ENCODE measurements around the gene YEATS4.

The YEATS4 gene

DNA sequence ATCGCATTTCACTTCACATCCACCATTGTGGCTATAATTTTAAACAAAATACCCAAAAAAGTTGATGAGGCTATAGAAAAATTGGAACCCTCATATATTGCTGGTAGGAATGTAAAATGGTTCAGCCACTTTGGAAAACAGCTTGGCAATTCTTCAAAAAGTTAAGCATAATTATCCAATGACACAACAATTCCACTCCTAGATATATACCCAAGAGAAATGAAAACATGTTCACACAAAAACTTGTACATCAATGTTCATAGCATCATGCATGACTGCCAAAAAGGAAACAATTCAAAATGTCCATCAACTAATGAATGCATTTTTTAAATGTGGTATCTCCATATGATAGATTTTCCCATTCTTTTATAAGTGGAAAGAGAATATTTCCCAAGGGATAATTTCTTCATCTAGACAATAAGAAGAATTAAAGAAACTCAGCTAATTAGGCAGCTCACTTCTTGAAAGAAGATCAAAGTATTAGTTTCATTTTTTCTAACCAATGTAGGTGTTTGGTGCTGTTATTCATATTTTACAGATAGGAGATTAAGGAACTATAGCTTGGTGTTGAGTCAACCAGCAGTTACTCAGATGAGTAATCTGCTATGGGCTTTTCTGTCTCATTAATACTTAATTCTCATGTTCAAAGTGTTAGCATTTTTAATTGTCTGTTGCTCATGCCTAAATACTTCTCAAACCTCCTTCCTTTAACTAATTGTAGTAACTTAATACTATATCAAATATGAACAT is 32.8 kb downstream of the YEATS4 start:
- DNase-seq (ENCODE audit: low spot score), result no peak

DNA sequence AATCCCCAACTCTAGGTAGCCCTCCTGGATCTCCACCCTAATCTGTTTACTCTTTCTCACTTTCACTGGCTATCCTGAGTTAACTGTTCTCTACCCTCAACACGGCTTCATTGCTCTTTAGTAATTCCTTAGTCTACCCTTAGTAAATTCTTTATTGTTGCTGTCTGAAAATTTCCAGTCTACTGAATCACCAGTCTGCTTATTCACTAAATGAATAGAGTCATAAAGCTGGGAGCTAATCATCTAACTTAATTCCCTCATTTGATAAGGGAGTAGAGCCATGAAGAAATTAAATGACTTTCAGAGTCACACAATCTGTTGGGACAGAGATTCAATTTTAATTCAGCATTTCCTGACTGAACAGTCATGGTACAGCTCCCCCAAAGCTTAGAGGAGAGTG is 36.5 kb downstream of the YEATS4 start:
- DNase-seq (ENCODE audit: low spot score), result no peak

DNA sequence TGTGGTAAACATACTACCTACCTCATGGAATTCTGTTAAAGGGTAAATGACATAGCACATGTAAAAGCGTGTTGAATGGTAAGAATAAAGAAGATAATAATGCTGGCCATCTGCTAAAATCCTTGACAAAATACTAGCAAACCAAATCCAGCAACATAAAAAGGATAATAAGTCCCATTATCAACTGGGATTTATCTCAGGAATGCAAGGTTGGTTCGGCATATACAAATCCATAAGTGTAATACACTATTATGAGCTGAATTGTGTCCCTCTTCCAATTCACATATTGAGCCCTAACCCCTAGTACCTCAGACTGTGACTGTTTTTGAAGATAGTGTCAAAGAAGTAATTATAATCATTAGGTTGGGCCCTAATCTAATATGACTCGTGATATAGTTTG is 37.4 kb downstream of the YEATS4 start:
- DNase-seq (ENCODE audit: low spot score), result no peak

DNA sequence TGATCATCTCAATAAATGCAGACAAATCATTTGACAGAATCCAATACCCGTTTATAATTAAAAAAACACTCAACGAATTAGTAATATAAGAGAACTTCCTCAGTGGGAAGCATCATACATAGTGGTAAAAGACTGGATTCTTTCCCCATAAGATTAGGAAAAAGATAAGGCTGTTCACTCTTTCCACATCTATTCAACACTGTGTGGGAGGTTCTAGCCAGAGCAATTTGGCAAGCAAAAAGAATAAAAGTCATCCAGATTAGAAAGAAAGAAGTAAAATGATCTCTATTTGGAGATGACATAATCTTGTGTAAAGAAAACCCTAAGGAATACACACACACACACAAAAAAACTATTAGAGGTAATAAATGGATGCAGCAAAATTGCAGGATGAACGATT is 38.4 kb downstream of the YEATS4 start:
- no peak for DNase-seq (ENCODE audit: low spot score)

DNA sequence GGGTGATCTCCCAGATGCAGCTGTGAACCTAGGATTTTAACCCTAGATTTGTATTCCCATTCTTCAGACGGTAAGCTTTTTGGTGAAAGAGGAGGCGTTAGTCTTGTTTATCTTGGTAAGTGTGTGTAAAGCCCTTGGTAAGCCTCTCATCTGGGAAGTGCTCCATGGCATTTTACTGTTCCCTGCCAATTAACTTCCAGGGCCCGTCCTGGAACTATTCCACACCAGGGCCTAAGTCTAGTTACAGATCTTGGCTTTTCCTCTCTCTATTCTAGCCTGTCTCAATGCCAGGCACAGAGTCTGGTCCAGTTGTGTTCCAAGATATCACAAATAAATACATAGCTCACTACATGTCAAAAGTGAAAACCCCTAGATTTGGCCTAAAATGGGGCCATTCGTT is 42.4 kb downstream of the YEATS4 start:
- DNase-seq (ENCODE audit: low spot score), result no peak

DNA sequence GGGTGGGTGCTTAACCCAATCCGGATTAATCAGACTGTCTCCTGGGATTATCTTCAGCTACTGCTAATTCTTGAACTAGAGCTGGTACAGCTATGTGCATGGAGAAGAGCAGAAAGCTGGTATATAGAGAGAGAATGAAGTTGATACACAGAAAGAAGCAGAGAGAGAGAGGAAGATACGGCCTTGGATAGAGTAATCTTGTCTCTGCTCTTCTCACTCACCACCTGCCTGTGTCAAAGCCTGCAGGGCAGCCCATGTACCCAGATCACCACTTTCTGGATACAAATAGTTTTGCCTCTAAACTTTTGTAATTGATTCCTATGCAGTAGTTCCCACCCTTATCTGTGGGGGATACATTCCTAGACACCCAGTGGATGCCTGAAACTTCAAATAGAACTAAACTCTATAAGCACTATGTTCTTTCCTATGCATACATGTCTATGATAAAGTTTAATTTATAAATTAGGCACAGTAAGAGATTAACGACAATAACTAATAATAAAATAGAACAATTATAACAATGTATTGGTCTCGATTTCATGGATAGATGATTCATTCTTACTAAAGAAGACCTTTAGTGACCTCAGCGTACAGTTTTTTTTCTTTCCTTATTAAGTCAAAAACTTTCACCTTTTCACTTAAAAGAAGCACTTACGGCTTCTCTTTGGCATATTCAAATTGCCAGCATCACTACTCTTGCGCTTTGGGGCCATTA is 45.5 kb downstream of the YEATS4 start:
- DNase-seq (ENCODE audit: low spot score), result no peak

DNA sequence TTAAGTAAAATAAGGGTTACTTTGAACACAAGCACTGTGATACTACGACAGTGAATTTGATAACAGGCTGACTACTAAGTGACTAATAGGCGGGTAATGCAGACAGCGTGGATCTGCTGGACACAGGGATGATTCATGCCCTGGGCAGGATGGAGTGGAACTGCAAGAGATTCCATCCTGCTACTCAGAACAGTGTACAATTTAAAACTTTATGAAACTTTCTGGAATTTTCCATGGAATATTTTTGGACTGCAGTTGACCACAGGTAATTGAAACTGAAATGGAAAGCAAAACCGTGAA is 46.0 kb downstream of the YEATS4 start:
- DNase-seq (ENCODE audit: low spot score), result no peak

DNA sequence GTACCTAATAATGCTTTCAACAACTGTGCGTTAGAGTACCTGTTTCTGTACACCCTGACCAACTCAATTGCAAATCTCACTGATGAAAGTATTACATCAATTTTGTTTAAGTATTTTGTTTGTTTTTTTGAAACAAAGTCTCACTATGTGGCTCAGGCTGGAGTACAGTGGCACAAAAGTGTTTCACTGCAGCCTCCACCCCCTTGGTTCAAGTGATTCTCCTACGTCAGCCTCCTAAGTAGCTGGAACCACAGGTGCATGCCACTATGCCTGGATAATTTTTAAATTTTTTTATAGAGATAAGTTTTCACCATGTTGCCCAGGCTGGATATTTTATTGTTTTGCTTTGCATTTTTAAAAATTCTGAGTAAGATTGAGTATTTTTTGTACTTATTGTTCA is 46.7 kb downstream of the YEATS4 start:
- DNase-seq (ENCODE audit: low spot score), result no peak

DNA sequence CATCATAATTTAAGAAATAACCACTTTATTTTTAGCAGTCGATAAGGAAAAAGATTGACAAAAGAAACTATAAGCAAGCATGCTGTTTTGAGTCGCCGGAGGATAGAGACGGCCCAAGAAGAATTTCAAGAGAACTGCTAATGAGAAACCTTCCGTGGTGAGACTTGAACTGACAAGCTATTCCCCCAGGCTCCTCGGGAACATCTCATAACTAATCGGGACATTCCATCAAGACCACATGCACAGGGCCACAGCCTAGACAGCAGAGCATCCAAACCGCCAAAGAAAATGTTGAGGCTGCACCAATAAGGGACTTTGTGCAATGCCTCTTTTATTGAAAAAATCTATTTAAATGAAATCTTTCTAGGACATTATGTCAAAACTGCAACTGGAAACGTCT is 51.0 kb downstream of the YEATS4 start:
- DNase-seq (ENCODE audit: low spot score), result no peak

DNA sequence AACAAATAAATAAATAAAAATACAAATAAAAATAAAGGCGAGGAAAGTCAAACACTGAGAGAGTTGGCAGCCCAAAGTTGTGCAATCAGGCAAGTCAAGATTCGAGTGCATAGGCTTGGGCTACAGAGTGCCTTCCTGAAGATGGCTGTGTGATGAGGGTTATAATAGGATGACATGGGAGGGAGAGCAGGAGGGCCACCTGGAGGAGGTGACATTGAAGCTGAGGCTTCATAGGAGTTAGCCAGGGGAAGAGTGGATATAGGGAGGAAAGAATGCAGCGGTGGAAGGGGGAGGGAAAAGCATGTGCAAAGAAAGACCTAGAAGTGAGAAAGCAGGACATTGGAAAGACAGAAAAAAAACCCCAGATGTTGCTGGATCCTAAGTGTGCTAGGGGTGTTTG is 53.1 kb downstream of the YEATS4 start:
- no peak for DNase-seq (ENCODE audit: low spot score)

DNA sequence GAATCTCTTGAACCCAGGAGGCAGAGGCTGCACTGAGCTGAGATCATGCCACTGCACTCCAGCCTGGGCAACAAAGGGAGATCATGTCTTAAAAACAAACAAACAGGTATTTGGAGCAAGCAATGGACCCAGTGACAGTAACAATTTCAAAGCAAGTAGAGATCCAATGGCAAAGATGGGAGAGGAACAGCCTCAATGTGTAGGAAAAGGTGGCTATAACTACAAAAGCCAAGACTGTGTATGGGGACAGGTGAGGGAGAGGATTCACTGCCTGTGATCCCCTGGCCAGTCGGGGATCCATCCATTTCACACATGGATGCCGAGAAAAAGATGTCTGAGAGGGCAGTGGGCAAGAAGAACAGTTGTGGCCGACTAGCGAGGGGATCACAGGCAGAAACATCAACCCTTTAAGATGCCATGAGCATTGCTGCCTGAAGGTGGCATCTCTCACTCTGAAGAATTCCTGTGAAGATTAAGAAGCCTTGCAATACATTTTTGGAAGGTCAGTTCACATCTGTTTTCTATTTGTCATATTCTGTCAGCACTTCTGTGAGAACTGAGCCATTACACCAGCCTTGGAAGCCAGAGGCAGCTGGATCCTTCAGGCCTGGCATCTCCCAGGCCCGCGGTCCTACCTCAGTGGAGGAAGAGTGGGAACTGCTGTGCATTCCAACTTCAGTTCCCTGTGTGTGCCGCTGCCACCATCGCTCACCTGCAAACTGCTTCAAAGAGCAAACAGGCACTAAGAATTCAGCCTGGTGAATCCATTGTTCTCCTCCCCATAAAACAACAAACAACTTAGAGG is 56.1 kb downstream of the YEATS4 start:
- DNase-seq (ENCODE audit: low spot score), result peak; percentile 79

DNA sequence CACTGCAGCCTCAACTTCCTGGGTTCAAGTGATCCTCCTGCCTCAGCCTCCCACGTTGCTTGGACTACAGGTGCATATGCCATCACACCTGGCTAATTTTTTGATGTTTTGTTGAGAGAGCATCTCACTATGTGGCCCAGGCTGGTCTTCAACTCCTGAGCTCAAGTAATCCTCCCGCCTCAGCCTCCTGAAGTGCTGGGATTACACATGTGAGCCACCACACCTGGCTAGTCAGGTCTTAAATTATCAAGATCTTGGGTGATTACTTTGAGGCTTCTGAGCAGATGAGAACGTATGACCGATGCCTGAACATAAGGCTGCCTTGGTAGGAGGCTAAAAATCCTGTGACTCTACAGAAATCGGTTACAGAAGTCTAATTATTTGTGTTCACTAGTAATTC is 57.7 kb downstream of the YEATS4 start:
- DNase-seq (ENCODE audit: low spot score), result no peak

DNA sequence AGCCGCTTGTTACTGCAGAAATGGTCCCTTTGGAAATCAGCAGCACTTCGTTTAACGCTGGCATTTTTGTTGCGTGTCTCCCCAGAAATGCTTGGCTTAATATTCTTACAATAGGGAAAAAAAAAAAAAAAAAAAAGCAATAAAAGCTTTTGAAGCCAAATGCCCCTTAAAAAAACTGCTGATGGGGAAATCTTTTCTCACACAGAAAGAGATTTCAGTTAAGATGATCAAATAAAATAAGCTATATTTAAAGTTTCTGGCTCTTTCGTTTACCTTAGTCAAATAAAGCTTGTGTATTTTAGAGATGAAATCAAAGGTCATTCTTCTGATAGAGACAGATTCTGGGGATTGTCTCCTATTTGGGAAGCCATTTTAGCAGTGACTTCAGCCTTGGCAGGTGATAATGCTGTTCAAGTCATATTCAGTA is 58.2 kb downstream of the YEATS4 start:
- DNase-seq (ENCODE audit: low spot score), result no peak

DNA sequence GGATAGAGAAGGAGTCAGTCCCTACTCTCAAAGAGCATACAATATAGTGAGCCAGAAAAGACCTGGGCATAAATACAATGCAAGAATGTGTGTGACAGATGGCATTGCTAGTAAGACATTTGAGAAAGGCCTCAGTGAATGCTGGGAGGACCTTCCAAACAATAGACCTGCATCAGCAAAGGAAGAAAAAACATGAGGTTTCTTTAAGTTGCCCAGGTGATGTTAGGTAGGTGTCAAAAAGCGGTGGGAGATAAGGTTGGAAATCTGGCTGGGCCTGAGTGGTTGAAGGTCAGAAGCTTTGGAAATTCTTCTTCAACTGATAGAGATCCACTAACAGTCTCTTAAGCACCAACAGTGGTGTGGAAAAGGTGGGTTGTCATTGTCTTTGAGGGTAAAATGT is 60.2 kb downstream of the YEATS4 start:
- no peak for DNase-seq (ENCODE audit: low spot score)

DNA sequence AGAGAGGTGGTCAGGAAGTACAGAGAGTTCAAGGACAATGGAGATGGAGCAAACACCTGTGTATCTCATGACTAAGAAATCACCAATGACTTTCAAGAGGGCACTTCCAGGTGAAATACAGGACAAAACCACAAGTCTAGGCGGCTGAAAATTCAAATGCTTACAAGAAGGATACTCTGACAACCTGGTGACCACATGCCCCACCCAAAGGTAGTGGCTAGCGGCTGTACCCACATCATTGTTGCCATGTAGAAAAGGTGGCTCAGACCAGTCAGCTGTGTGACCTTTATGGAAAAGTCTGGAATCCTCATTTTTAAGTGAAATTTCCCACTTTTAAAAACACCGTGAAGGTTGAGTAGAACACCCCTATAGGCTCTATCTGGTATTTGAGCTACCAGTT is 62.0 kb downstream of the YEATS4 start:
- DNase-seq (ENCODE audit: low spot score), result no peak

DNA sequence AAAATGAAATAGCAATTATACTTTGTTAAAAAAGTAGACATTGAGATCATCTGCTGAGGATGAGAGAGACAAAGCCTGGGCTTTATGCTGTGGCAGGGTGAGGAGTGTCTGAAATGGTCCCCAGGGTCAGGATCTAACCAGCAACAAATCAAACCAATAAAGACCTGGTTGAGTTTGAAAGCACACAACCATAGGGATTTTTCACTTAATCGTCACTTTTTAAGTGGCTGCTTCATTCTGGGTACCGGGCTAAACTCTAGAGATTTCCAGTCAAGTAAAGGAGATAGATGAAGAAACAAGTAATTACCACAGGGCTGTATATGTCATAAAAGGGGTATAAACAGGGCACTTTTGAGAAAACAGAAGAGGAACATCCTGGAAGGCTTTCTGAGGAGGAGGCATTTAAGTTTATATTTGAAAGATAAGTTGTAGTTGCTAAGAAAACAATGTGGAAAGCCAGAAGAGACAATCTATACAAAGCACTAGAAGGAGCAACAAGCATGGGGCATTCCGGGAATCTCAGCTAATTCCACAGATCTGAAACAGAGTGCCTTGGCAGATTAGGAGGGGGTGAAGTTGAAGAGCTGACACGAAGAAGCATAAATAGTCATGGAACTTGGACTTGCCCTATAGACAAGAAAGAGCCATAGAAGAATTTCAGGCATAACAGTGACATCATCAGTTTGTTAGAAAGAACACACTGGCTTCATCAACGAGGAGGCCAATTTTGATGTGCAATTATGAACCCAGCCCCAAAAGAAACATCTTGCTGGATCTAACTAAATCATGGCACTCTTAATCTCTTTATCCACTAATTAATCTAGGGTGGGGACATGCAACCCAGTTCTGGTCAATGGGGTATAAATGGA is 63.7 kb downstream of the YEATS4 start:
- no peak for DNase-seq (ENCODE audit: low spot score)

DNA sequence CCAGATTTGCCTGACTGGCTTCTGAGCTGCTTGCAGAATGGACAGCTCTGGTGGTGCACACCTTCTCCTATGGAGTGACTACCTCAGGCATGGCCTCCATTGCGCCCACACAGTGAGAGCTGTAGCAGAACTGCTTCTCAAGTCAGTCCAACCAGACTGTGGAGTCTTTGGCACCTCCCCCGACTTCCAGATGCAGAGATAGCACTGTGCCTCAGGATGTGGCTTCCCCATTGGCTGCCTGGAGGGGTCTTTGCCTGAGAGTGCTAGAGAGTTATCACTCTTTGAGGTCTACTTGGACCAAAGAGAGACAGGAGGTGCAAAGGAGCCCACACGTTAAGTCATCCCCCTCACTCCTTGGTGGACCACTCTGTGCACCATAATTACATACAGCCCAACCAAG is 65.9 kb downstream of the YEATS4 start:
- DNase-seq (ENCODE audit: low spot score), result no peak

DNA sequence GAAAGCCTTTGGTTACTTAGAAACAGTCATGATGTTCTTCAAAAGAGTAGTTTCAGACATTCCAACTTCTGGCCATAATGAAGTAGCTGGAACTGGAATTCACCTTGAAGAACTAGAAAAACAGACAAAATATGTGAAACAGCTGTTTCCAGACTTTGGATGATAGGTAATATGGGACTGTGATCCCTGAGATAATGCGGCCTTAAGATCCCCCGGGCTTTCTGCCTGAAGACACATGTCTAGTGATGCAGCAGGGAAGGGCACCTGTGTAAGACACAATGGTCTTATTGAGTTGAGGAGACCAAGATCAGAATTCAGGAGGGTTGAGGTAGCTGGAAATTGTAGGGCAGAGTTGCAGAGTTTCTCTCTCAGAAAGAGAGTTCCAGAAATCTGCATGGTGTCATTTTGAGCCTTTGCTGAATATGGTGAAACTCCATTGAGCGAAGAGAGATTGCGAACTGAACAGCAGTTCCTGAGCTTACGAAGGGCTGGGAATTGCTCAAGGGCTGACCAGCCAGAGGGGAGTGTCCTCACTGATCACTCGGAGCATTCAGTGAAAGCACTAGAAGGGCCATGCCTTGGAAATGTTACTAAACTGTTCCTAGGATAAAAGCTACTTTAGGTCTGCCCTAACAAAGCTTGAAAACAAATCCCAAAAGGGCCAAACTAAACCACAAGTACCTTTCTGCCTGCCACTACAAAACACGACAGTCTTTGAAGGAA is 69.0 kb downstream of the YEATS4 start:
- no peak for DNase-seq (ENCODE audit: low spot score)

DNA sequence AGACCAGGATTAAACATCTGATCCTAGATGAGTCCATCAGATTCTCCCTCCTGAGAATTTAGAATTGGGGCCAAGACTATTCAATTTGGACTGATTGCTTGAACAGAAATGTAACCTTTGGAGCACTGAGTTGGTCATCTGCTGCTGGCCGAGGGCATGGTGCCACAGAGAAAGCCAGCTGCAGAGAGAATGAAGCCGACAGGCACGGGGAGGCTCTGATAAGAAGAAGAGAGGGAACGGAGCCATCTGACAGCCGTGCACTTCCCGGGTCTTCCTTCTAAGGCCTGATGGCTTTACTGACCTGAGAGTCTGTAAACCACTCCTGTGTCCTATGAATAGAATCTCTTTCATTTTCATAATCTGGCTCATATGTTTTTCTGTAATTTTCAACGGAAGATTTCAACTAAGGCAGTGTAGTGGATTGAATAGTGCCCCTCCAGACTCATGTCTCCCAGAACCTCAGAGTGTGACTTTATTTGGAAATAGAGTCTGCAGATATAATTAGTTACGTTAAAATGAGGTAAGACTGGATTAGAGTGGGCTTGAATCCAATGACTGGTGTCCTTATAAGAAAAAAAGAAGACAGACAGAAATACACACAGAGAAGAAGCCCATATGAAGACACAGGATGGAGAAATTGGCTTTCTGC is 71.5 kb downstream of the YEATS4 start:
- peak; percentile 53 for DNase-seq (ENCODE audit: low spot score)

DNA sequence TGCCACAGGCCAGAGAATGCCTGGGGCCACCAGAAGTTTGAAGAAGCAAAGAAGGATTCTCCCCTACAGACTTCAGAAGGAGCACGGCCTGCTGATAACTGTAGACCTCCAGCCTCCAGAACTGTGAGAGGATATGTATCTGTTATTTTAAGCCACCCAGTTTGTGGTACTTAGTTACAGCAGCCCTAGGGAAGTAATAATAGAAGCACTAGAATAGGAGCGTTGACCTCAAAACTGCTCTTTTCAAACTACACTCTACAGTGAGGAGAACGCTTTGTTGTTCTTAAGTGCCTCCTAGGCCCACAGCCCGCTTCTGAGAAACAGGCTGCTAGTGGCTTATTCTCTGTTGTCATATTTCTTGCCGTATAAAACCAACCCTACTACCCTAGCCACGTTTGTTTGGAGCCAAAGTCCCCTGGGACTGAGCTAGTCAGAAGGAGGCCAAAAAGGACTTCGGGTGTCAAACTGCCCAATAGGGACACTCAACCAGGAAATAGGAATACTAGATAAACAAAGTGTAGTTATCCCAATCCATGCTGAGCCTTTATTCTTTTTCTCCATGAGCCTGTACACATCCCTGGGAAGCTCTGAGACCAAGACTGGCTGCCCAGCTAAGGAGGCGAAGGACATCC is 72.2 kb downstream of the YEATS4 start:
- no peak for DNase-seq (ENCODE audit: low spot score)

DNA sequence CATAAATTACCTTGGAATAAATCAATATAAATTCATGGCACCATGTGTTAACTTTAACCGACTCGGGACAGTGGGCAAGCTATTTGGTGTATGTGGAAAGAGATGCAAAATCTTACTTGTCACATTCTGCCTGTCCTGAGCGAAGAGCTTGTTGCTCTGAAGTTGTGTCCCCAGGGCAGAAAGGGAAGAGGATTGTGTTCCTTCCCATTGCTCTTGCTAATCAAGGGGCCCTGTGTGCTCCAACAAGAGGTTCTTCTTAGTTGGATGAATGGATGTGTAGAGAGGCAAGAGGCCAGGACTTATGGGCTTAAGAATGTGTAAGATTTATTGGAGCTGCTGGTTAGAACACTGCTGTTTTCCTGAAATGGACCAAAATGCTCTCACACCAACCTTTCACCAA is 74.1 kb downstream of the YEATS4 start:
- no peak for DNase-seq (ENCODE audit: low spot score)

Data from Ammon's horn (tissue), 1 donor.